Endothelial cell of umbilical vein (primary cell): ENCODE results near the gene ADCY5. TPM values are rescaled to one million over a fixed set of nuclear protein-coding genes. Genes with fewer than 3 reads are reported as not detected.

Experiments
- BruUV-seq: library from RNA; stranded (reverse); fragments of 400-500 nt; replicated peaks from 2 replicates; lab custom pipeline; 2021; lab: Mats Ljungman, UMichigan
- CTCF ChIA-PET: fragments of 300-600, 350-600 bp; sonication (Branson Sonifier 250); formaldehyde crosslinking; loops from one replicate; lab custom pipeline; 2021; ENCODE audit warnings: antibody characterized with exemption, inconsistent platforms; lab: Charles Lee
- POLR2A ChIA-PET: fragments of 300-600, 350-600 bp; sonication (Branson Sonifier 250); formaldehyde crosslinking; loops from one replicate; lab custom pipeline; 2021; ENCODE audit warnings: antibody characterized with exemption, inconsistent platforms; lab: Charles Lee
- DNase-seq: peaks from one replicate; pipeline ENCODE4 v3.0.0-alpha.2; 2011; ENCODE audit warnings: low read depth, low spot score
- FAIRE-seq: peaks from 2 replicates; lab custom pipeline; 2011; peaks lifted over from hg19 to GRCh38; lab: Jason Lieb, UNC
- H2AFZ ChIP-seq: 2 replicates; pipeline ENCODE4 v1.6.0; 2012; ENCODE audit warnings: low read depth, low read length, control low read depth, inconsistent platforms
- H3K27ac ChIP-seq: 2 replicates; pipeline ENCODE4 v1.5.1; 2011; ENCODE audit warnings: low read depth, mild to moderate bottlenecking, control low read depth, low read length, moderate library complexity; ENCODE audit not compliant: insufficient read depth
- H3K27me3 ChIP-seq, 2 experiments: 2 replicates each; pipeline versions ENCODE4 v1.6.0 to v1.6.1; 2011; ENCODE audit warnings: low read length in 2 of 2, mixed read lengths in 1 of 2; ENCODE audit not compliant: control insufficient read depth in 2 of 2, insufficient read depth in 2 of 2
- H3K36me3 ChIP-seq, 2 experiments: 2 replicates in 1 of 2; 3 replicates in 1 of 2; pipeline ENCODE4 v1.5.1; 2011; ENCODE audit warnings: low read length in 2 of 2, mild to moderate bottlenecking in 1 of 2, moderate library complexity in 1 of 2; ENCODE audit not compliant: control insufficient read depth in 2 of 2, insufficient read depth in 2 of 2; ENCODE audit errors: extremely low read depth in 1 of 2
- H3K4me1 ChIP-seq: 3 replicates; pipeline ENCODE4 v1.5.1; 2011; ENCODE audit warnings: mild to moderate bottlenecking, low read length; ENCODE audit not compliant: control insufficient read depth, insufficient read depth; ENCODE audit errors: extremely low read depth
- H3K4me2 ChIP-seq: 2 replicates; pipeline ENCODE4 v1.6.1; 2011; ENCODE audit warnings: low read length, control low read depth, mixed read lengths; ENCODE audit not compliant: insufficient read depth
- H3K4me3 ChIP-seq, 3 experiments: fragments of 200-600 bp in 1 of 3; sonication (generic), shearing (Covaris generic) in 1 of 3; replicated peaks in 1 of 3; 2 replicates each; pipeline ENCODE4 v1.5.1; 2011 to 2016; ENCODE audit warnings: control low read depth in 3 of 3, low read length in 3 of 3, mild to moderate bottlenecking in 2 of 3, inconsistent platforms in 1 of 3, low read depth in 1 of 3, moderate library complexity in 1 of 3; ENCODE audit not compliant: insufficient read depth in 1 of 3
- H3K79me2 ChIP-seq: 2 replicates; pipeline ENCODE4 v1.6.0; 2012; ENCODE audit warnings: low read length, inconsistent platforms; ENCODE audit not compliant: control insufficient read depth, insufficient read depth
- H3K9ac ChIP-seq: replicated peaks from 2 replicates; pipeline ENCODE3; 2011; ENCODE audit warnings: low read length, control low read depth; ENCODE audit not compliant: insufficient read depth; ENCODE audit errors: extremely low read depth
- H3K9me1 ChIP-seq: replicated peaks from 3 replicates; pipeline ENCODE4 v1.6.0; 2011; ENCODE audit warnings: mild to moderate bottlenecking, low read length; ENCODE audit not compliant: control insufficient read depth, insufficient read depth; ENCODE audit errors: extremely low read depth
- H3K9me3 ChIP-seq: replicated peaks from 2 replicates; pipeline ENCODE4 v1.5.1; 2012; ENCODE audit warnings: low read length, inconsistent platforms; ENCODE audit not compliant: control insufficient read depth, insufficient read depth
- H4K20me1 ChIP-seq: replicated peaks from 2 replicates; pipeline ENCODE3; 2011; ENCODE audit warnings: mild to moderate bottlenecking, low read length; ENCODE audit not compliant: control insufficient read depth, insufficient read depth; ENCODE audit errors: extremely low read depth
- CTCF ChIP-seq, 2 donors: IDR thresholded peaks; 1 replicate in 1 of 2; 2 replicates in 1 of 2; pipeline ENCODE4 v1.5.1; 2011; ENCODE audit warnings: low read length in 2 of 2, mild to moderate bottlenecking in 2 of 2, moderate library complexity in 2 of 2, control low read depth in 1 of 2, inconsistent platforms in 1 of 2, low read depth in 1 of 2; ENCODE audit not compliant: insufficient read depth in 1 of 2; ENCODE audit errors: extremely low read depth in 1 of 2
- EZH2 ChIP-seq: IDR thresholded peaks from 2 replicates; pipeline ENCODE4 v1.6.1; 2012; ENCODE audit warnings: borderline replicate concordance, low read depth, mild to moderate bottlenecking, moderate library complexity, low read length, inconsistent platforms; ENCODE audit not compliant: severe bottlenecking
- FOS ChIP-seq: IDR thresholded peaks from 2 replicates; pipeline ENCODE4 v1.6.1; 2011; ENCODE audit warnings: mild to moderate bottlenecking, low read length, moderate library complexity, borderline replicate concordance; ENCODE audit not compliant: insufficient read depth
- GATA2 ChIP-seq: IDR thresholded peaks from 2 replicates; pipeline ENCODE4 v1.7.0; 2011; ENCODE audit warnings: low read depth, mild to moderate bottlenecking, moderate library complexity, mixed read lengths, low read length; ENCODE audit not compliant: insufficient read length, insufficient read depth
- JUN ChIP-seq: IDR thresholded peaks from 2 replicates; pipeline ENCODE4 v1.6.1; 2011; ENCODE audit warnings: borderline replicate concordance, low read depth; ENCODE audit not compliant: insufficient read length, insufficient read depth
- MAX ChIP-seq: IDR thresholded peaks from 2 replicates; pipeline ENCODE4 v1.6.1; 2011; ENCODE audit not compliant: insufficient read depth, insufficient read length
- MYC ChIP-seq: IDR thresholded peaks from one replicate; pipeline ENCODE4 v1.6.1; 2011; ENCODE audit warnings: mild to moderate bottlenecking, low read depth, low read length
- POLR2A ChIP-seq: IDR thresholded peaks from 2 replicates; pipeline ENCODE4 v1.6.1; 2012; ENCODE audit warnings: low read depth, mild to moderate bottlenecking, control low read depth, low read length
- POLR2AphosphoS5 ChIP-seq: IDR thresholded peaks from 2 replicates; pipeline ENCODE4 v1.6.1; 2012; ENCODE audit warnings: low read depth, mild to moderate bottlenecking, control low read depth, low read length, moderate library complexity; ENCODE audit not compliant: insufficient read depth
- dilution Hi-C: fragments of 300-500 bp; cut with MboI; formaldehyde crosslinking; loops from one replicate; pipeline ENCODE4 v1.15.0; 2019; ENCODE audit warnings: low sequenced_read_pairs; ENCODE audit not compliant: extremely low pct_ligation_motif_present
- intact Hi-C: fragments of 100-400 bp; cut with micrococcal nuclease; formaldehyde crosslinking; loops from one replicate; pipeline ENCODE4 v1.10.0; 2022
- polyA plus RNA-seq, 4 experiments: library from polyadenylated mRNA; depleted of rRNA in 3 of 4; stranded (reverse) in 3 of 4; unstranded in 1 of 4; fragments of >200 nt; gene quantifications; 2 replicates each; pipeline versions ENCODE4 v1.2.1 to v1.2.3, GENCODE V29; 2011 to 2012; ENCODE audit warnings: missing spikeins in 1 of 4
- total RNA-seq: library from RNA; stranded (reverse); gene quantifications from 2 replicates; pipeline ENCODE4 v1.2.3, GENCODE V29; 2021

Gene ADCY5
- total and polyA plus RNA-seq, 2 donors (not counting 3 experiments of a cell fraction or from before 2014, with no cell fraction given), result 0.01 TPM; not detected in 1

GRCh38 chr3:123342631-123343080 lies 106.2 kb downstream of the ADCY5 start:
- no peak overlapping the region for H2AFZ ChIP-seq
- ChIA-PET CTCF (interaction anchor here (1.1 to 2.2 kb wide), 3 partner anchors 13 to 210 kb away, joined by 3 to 8 read pairs (median 5); no protein-coding TSS in a partner anchor), POLR2A (no interaction called here)
- dilution Hi-C loops, result no loop called here
- no peaks in the 10 kb centered on the region for H3K27me3 ChIP-seq
- no peak overlapping the region for H3K4me2 ChIP-seq
- no peak for FAIRE-seq
- intact Hi-C loops, result no loop called here
- no peaks in the 10 kb centered on the region for H3K9me3 ChIP-seq
- H3K4me3 ChIP-seq, result no peak overlapping the region
- H3K4me1 ChIP-seq, result no peaks in the 10 kb centered on the region
- TF ChIP-seq FOS (no peak), MYC (no peak), CTCF (IDR thresholded peaks at IDR 0.05; ENCODE audit: extremely low read depth in 1 of 2, insufficient read depth in 1 of 2, low read depth in 1 of 2, low read length in 2 of 2) (no peak), GATA2 (no peak), MAX (no peak), POLR2AphosphoS5 (no peak), JUN (no peak), POLR2A (no peak), EZH2 (no peak)
- no peak overlapping the region for H3K9ac ChIP-seq
- no peak for DNase-seq
- H4K20me1 ChIP-seq, result no peaks in the 10 kb centered on the region
- no peaks in the 10 kb centered on the region for H3K9me1 ChIP-seq
- no TSS peak for BruUV-seq
- no peak overlapping the region for H3K27ac ChIP-seq
- H3K36me3 ChIP-seq, result no peaks in the 10 kb centered on the region
- H3K79me2 ChIP-seq, result no peaks in the 10 kb centered on the region
